Activated T-cell treated with anti-CD3 and anti-CD28 coated beads, Interleukin-2, amount 50 U/mL, for 48 hours (primary cell): ENCODE results near the gene ACSF3.
A peak's percentile ranks its signal among the peaks of the same experiment; 100 is the strongest.
"Not testable (repeated sequence)": the region's sequence is repeated elsewhere in the genome, so short reads cannot be mapped to it uniquely, and the experiment has no call there.

Experiments
- DNase-seq, 2 experiments: peaks; one replicate each; pipeline ENCODE4 v3.0.0-alpha.2; 2020

Gene ACSF3

DNA sequence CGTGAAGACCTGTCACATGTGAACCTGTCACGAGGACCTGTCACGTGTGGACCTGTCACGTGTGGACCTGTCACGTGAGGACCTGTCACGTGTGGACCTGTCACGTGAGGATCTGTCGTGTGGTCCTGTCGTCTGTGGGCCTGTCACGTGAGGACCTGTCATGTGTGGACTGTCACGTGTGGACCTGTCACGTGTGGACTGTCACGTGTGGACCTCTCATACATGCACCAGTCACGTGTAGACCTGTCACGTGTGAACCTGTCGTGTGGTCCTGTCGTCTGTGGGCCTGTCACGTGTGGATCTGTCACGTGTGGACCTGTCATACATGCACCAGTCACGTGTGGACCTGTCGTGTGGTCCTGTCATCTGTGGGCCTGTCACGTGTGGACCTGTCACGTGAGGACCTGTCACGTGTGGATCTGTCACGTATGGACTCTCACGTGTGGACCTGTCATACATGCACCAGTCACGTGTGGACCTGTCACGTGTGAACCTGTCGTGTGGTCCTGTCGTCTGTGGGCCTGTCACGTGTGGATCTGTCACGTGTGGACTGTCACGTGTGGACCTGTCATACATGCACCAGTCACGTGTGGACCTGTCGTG, 19.5 kb upstream of the ACSF3 start:
- not testable (repeated sequence) for DNase-seq

DNA sequence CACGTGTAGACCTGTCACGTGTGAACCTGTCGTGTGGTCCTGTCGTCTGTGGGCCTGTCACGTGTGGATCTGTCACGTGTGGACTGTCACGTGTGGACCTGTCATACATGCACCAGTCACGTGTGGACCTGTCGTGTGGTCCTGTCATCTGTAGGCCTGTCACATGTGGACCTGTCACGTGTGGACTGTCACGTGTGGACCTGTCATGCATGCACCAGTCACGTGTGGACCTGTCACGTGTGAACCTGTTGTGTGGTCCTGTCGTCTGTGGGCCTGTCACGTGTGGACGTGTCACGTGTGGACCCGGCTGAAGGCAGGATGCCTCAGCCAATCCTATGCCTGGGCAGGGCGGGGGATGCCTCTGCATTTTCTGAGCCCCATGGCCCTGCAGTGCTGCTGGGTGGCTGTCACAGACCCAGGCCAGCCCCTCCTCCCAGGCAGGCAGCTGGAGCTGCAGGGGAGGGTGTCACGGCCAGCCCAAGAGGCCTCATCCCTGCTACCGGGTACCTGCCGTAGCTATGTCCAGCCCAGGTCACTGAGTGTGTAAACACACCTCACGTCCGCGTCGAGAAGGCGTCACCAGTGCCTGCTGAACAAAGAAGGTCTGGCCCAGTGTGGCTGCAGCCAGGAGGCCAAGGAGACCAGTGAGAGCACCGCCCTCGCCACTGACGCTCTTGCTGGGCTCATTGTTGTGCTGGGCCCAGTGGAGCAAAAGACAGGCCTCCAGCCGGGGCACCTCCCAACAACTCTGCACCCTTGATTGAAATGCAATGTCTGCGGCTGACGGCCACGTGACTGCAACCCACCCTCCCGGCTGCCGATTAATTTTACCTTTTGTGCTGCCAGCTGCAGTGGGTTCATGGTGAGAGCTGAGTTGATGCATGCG, 18.6 kb upstream of the ACSF3 start:
- DNase-seq = no peak

DNA sequence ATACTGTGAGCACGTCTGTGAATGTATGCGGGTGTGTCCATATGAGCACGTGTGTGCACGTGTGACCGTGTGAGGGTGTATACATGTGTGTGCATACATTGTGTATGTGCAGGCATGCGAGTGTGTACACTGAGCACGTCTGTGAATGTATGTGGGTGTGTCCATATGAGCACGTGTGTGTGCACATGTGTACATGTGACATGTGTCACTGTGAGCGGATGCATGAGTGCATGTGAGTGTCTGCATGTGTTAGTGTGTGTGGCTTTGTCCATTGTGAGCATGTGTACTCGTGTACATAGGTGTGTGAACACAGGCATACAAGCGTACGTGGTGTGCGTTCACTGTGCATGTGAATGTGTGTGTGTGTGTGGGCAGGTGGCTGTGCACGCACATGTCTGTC, 17.5 kb upstream of the ACSF3 start:
- DNase-seq = no peak

DNA sequence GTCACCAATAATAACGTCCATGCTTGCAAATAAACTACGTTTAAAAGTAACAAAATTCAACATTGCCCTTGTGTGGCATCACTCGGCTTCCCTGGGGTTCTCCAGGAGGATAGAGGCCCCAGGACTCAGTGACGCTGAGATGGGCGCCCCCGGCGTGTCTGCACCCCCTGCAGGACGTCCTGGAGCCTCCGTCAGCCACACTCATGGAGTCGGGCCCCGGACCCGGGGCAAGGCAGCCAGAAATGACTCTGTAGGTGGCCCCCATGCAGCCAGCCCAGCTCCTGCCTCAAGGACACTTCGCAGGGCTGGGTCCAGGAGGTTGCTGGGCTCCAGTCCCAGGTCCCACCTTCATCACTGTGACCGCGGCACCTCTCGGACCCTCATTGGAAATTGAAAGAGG, 16.6 kb upstream of the ACSF3 start:
- no peak for DNase-seq

DNA sequence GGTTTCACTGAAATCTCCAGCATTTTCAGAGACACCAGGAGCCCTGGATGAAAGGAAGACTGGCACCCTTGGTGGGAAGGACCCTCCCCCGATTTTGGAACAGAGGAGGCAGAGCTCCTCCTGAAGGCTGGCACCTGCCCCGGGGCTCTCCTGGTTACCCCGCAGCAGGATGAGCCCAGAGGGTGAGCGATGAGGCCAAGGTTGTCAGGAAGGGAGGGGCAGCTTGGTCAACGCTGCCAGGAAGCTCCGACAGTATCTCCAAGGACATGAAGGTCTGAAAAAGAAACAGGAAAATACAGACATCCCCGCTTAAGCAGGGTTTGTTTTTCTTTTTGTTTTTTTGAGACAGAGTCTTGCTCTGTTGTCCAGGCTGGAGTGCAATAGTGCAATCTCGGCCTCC, 15.5 kb upstream of the ACSF3 start:
- no peak for DNase-seq

DNA sequence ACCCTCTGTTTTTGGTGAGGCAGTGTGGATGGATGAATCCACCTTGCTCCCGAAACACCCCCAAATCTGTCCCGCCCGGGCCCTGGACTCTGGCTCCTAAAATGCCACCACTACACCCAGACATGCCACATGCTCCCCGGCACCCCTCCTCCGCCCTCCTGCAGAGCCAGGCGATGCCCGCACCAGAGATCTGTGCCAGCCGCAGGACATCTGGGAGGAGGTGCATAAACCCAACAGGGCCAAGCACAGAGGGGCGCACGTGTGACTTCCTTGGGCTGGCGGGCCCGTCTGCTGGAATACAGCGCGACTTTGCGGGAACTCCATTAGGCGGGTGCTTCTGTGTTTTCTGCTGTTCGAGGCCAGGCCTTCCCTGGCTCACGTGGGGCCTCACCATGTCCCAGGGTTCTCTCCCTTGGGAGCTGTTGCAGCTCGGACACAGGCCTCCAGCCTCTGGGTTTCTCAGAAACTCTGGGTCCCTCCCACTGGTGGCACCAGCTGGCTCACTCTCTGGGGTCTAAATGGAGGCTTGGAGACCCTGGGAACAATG, 14.1 kb upstream of the ACSF3 start:
- no peak for DNase-seq

DNA sequence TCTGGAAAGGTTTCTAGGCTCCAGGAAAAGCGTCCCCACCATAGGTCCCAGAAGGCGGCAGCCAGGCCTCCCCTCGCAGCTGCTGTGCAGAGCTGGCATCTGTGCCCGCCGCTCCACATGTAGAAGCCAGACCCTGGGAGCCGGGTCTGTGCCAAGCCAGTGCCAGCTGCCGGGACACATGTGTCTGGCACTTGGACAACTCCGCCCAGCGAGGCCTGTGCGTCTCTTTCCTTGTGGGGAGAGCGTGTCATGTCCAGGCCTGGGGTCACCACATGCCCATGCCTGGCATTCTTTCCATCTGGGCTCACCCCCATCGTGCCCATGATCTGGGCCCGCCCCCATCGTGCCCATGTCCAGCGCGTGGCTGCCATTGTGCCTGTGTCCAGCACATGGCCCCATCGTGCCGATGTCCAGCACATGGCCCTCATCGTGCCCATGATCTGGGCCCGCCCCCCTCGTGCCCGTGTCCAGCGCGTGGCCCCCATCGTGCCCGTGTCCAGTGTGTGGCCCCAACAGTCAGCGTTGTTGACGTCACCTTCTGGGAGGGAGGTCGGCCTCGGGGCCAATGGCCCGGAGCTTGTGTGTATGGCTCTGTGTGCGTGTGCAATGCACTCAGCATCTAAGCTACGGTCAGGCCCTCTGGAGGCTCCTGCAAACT, 13.3 kb upstream of the ACSF3 start:
- no peak for DNase-seq

DNA sequence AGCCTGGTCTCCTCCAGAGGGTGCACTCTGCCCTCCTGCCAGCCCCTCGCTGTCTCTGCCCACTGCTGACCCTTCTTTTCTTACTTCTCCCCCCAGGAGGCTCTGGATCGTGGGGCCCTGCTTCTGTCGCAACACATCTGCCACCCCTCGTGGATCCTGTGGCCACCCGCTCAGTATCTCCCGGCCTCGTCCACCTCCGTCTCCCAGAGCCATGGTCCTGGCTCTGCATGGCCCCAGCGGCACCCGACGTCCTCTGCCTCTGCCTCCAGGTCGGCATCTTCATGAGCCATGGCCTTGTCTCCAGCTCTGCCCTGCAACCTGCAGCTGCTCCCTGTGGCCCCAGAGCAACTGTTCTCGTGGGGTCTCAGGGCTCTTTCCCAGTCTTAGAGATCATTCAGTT, 12.1 kb upstream of the ACSF3 start:
- DNase-seq = no peak

DNA sequence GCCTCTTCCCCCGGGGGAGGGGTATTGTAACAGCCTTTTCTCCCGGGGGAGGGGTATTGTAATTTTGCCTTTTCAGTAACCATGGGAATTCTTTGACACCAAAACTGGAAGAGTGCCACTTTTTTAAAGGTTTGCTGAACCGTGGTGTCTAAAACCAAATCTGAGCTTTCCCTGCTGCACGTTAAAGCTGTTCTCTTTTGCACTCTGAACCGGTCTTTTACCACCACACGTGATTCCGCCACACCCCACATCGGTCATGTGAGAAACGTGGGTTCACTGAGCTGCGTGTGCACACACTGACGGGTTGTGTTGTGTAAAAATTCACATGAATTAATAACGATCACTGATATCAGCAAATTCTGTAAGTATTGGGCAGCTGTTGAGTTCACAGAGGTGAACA, 9.2 kb upstream of the ACSF3 start:
- DNase-seq = no peak

DNA sequence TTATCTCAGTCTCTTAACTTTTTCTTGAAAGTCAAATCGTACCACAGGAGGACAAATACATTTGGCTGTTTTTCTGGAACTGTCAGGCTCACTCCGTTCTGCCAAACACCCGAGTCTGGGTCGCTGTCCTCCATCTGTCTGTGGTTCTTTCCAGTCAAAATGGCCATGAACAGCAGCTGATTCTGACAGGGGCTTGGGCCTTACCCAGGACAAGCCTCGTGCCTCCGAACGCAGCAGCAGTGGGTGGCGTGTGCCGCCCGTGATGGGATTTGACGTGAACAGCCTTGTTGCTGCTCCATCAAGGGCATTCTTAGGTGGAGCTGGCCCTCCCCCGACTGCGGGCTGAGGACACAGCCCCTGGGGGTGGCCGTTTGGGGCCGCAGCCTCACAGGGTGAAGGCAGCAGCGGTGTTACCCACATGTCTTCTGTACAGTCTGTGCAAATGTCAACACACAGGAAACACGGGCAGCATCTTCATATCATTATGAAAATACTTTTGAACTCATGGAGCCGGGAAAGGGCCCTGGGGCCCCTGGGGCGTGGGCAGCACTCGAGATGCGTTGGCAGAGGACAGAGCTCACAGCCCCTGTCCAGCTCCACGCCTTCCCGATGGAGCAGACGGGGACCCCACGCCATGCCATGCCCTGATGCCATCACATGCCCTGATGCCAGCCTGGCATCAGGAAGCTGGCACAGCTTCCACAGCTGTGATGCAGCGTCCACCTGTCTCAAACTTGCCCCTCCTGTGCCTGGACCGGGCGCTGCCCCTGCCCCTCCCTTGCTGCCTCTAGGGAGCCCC, 8.6 kb upstream of the ACSF3 start:
- DNase-seq = no peak

DNA sequence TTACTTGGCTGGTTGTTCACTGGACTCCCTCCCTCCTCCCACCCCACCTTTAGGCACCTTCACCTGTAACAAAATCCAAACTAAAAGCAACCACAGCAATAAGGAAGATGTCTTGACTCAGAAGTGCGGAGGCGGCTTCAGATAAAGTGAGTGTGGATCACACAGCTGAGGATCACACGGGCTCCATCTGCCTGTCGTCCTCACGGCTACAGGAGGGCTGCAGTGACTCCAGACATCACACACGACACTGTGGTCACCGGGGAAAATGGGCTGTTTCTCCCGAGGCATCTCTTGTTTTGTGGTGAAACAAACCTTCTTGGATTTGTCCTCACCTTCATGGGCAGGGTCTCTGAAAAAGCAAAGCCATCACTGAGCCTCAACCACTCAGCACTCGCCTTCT, 7.9 kb upstream of the ACSF3 start:
- no peak for DNase-seq

DNA sequence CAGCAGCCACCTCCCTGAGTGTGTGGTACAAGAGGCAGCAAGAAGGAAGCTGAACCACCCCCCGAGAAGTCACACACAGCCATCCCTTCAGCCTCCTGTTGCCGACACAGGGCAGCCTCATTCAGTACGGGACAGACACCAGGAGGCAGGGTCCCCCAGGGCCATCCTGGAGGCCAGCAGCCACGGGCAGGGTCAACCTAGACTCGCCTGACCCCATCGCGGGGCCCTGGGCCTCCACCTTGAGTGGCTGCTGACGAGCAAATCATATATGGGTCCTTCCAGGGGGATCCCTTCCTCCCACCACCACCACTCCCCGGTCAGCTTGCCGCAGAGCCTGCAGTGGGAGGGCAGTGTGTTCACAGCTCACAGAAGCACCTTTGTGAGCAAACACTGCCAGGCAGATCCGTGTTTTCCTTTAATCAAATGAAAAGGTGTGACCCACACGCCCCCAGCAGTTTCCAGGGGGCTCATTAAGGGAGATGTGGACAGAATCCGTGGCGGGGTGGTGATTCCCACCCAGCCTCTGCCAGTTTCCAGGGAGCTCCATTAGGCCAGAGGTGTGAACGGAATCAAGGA, 5.6 kb upstream of the ACSF3 start:
- DNase-seq = no peak

DNA sequence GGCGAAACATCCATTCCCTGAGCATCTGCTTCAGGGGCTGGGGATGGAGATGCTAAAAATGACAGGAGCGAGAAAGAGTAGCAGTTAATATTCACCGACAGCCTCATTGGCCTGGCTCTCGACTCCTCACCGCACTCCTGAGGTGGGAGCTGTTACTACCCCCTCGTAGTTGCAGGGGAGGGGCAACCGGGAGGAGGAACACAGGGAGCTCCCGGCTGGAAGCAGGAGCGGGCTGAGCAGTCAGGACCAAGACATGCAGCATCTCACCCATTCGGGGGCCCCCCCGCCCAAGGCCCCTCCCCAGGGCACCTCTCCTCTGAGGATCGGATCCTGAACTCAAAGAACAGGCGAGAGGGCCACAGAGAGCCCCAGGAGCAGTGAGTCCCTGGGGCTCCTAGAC, 4.5 kb upstream of the ACSF3 start:
- DNase-seq = no peak

DNA sequence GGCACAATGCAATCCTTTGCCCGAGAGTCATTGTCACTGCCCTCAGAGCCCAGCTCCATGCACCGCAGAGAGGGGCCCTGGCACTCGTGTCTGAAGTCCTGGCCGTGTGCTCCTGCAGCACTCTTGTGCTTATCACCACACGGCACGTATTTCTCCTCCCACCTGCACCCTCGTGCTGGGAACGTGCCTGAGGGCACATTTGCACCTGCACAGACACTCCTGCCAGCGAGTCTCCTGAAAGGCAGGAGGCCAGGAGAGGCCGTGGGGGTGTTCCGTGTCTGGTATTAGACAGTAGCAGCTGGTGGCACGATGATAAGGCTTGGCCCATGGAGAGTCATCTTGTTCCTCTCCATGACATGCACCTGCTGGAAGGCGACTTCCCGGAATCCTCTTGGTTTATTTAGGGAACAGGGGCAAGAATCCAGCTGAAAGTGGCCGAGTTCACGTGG, 3.4 kb upstream of the ACSF3 start:
- DNase-seq = no peak

DNA sequence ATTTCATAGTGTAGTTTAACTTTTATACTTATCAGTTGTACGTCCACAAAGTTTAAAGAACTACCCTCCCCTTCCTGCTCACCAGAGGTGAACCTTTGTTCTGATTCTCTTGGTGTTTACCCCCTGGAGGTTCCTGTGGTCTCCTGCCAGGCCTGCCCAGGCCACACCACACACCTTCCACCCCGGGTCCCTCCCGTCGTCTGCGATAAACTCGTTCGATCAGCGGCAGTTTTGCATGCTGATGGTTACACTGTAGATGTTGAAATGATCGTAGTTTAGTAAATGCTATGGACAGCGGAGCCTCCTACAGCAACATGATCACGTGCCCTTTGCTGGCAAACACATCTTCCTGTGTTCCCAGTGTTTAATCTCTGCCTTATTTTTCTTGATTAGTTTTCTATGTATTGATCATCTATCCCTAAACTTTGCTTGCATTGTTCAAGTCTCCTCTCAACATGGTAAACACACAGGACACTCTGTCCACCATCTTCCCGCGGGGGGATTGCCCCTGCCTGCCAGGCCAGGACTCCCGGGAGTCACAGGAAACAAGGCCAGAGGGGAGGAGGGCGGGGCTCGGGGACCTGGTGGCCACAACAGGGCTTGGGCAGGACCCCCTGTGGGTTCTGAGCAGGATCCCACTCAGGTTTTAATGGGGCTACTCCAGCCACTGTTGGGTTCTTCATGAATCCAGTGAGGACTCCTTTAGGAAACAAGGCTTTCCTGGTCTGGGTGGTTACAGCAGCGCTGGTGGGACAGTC, 2.8 kb upstream of the ACSF3 start:
- no peak for DNase-seq

DNA sequence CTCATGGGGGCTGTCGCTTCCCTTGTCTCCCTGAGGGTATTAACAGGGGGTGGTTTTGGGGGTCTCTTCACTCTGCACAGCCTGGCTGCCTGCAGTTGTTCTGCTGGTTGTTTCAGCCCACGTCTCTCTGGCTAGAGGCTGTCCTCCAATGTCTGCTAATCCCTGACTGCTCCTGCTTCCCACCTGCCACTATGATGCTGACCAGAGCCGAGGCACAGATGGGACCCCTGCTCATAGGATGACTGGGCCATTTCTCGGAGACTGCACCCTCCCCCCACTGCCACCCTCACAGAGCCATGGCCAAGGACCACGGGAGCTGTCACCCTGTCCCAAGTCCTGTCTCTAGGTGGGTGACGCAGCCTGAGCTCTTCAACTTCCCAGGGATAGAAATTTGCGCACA, 1.6 kb upstream of the ACSF3 start:
- DNase-seq = no peak

DNA sequence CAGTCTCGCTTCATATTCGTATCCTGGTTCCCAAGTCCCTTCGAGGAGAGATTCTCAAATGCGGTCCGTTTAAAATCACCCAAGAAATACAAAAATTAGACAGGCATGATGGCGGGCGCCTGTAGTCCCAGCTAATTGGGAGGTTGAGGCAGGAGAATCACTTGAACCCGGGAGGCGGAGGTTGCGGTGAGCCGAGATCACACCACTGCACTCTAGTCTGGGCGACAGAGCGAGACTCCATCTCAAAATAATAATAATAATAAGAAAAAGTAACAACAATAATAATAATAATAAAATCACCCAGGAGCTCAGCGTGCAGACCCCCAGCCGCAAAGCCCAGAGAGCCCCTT, 425 bp upstream of the ACSF3 start:
- not testable (repeated sequence) for DNase-seq

DNA sequence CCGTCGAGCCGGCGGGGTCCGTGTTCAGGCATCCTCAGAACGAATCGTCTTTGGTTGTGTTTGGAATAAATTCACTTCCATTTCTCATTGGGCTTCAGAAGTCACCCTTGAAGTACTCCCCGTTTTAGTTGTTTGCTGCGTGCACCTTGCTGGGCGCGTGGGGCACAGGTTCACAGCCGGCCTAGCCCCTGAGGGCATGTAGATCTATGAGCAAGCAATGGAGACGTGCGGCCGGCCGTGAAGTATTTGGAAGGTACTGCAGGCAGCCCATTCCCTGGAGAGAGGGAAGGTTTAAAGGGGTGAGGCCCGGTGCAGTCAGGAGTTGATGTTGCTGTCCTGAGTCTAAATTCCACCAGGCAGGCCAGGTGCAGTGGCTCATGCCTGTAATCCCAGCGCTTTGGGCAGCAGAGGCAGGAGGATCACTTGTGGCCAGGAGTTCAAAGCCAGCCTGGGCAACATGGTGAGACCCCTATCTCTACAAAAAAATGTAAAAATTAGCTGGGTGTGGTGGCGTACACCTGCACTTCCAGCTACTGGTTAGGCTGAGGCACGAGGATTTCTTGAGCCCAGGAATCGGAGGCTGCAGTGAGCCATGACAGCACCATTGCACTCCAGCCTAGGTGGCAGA, 714 bp downstream of the ACSF3 start:
- DNase-seq = peak; percentile 54 to 62

DNA sequence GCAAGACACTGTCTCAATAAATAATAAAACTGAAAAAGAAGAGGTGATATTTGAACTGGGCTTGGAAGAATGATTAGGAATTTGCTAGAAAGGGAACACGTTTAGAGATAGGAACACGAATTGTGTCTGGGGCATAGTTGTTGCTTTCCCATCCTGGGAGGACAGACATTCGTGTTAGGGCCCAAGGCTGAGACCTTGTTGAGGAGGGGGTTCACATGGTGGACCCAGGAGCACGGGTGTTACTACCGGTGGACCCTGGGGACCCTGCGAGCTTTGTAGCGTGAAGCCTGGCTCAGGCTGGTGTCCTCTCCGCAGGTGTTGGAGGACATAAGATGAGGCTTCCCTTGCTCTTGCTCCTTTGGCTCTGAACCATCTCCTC, 1.2 kb downstream of the ACSF3 start:
- no peak for DNase-seq

DNA sequence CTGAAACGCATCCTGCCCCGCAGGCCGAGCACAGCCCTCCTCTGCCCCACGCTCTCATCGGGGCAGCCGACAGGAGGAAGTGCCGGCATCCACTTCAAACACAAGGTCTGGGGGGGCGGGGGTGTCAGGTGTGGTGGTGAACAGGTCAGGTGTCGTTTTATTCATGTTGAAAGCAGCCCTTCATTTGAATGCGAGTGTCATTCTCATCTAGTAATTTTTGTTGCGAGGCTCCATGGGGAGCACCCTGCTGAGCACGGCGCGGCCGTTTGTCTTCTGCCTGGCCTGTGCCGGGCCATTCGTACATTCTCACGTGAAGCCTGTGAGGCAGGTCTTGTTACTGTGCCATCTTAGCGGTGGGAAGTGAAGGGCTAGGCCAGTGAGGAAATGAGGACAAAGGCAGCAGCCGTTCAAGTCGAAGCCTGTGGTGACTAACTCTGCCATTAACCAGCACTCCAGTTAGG, 1.9 kb downstream of the ACSF3 start:
- no peak for DNase-seq

DNA sequence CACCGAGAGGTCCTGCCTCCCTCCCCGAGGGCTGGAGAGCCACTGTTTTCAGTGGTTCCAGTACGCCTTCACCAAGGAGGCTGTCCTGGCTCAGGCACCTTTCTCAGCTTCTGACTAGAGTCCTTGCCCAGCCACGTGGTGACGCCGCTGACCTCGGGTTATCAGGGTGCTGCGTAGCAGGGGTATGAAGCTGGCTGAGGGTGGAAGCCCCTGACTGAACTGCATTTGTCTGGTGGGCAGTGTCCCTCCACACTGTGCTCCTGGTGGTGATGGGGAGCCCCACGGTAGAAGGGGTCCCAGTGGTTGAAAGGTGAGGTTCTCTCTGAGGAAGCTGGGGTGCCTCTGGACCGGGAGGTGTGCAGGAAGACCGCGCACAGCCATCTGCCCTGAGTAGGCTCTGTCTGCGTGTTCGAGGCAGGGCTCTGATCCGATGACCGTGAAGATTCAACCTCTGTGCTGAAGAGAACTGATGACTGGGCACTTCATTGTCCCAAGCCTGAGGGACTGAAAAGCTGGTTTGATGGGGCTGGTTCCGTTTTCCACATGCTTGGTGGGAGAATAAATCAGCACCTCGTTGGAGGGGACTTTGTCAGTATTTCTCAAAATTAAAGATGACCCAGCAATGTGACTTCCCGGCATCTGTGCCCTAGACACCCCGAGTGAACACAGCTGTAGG, 2.5 kb downstream of the ACSF3 start:
- DNase-seq = no peak
